HUES48 (cell line): Measurements from ENCODE around the gene CTNNB1.
"Not testable (repeated sequence)": the region's sequence is repeated elsewhere in the genome, so short reads cannot be mapped to it uniquely, and the experiment has no call there.

Experiments
- H3K27ac ChIP-seq: one replicate; pipeline ENCODE4 v1.7.0; 2013; ENCODE audit warnings: low read depth, low read length, inconsistent platforms
- H3K27me3 ChIP-seq: 2 replicates; pipeline ENCODE4 v1.6.1; 2013; ENCODE audit warnings: mild to moderate bottlenecking, low read length; ENCODE audit not compliant: control insufficient read depth, insufficient read depth
- H3K36me3 ChIP-seq: 2 replicates; pipeline ENCODE4 v1.6.1; 2013; ENCODE audit warnings: low read length; ENCODE audit not compliant: control insufficient read depth, insufficient read depth
- H3K4me1 ChIP-seq: 2 replicates; pipeline ENCODE4 v1.6.1; 2013; ENCODE audit warnings: mild to moderate bottlenecking, low read length; ENCODE audit not compliant: control insufficient read depth, insufficient read depth
- H3K4me3 ChIP-seq: 2 replicates; pipeline ENCODE4 v1.5.1; 2013; ENCODE audit warnings: mild to moderate bottlenecking, low read depth, low read length
- H3K9ac ChIP-seq: 2 replicates; pipeline ENCODE4 v1.6.1; 2013; ENCODE audit warnings: mild to moderate bottlenecking, low read depth, low read length, moderate library complexity
- H3K9me3 ChIP-seq: 2 replicates; pipeline ENCODE4 v1.6.1; 2013; ENCODE audit warnings: low read length; ENCODE audit not compliant: control insufficient read depth, insufficient read depth

Gene CTNNB1

DNA sequence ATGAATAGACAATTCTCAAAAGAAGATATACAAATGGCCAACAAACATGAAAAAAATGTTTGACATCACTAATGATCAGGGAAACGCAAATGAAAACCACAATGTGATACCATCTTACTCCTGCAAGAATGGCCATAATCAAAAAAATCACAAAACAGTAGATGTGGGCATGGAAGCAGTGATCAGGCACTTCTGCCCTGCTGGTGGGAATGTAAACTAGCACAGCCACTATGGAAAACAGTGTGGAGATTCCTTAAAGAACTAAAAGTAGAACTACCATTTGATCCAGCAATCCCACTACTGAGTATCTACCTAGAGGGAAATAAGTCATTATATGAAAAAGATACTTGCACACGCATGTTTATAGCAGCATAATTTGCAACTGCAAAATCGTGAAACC, 85.6 kb downstream of the CTNNB1 start:
- not testable (repeated sequence) for H3K4me1 ChIP-seq, H3K4me3 ChIP-seq, H3K36me3 ChIP-seq, H3K27me3 ChIP-seq, H3K27ac ChIP-seq, H3K9ac ChIP-seq, H3K9me3 ChIP-seq

DNA sequence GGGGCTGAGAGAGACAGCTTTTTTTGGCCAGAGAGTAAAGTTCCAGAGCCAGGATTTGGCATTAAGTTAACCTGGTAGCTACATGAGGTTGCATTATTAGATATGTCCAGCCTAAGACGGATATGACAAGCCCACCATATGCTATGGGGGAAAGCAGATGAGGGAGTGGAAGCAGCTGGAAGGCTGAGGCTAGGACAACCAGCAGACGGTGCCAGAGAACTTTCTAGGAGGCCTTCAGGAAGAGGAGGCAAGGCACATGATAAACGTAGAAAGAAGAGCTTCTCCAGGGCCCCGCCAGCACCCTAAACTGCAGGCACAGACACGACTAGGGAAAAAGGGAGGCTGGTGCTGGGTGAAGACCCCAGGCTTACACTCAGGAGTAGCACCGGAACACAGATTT, 87.0 kb downstream of the CTNNB1 start:
- Histone ChIP-seq H3K9me3 (no peaks in the 10 kb centered on the region), H3K36me3 (no peaks in the 10 kb centered on the region), H3K4me1 (peaks cover 5% of the 10 kb centered on the region; the same call in 1 of the 2 replicates), H3K4me3 (no peak overlapping the region), H3K27me3 (no peaks in the 10 kb centered on the region), H3K27ac (no peak overlapping the region), H3K9ac (no peak overlapping the region)

DNA sequence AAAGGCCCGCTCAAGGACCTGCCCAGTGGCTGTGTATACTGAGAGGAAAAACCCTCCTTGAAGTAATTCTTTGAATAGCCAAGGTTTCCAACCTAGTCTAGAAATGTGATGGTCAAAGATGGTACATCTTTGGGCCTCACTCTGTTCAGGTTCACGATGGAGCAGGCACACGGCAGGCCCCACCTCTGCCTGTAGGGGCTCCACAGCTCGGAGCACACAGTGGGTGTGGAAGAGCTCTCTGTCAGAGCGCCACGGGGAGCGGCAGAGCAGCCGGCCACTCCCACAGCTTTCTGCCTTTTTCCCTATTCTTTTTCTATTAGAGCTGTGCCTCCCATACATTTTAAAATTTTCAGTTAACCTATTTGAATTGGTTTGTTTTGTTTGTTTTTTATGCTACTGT, 89.5 kb downstream of the CTNNB1 start:
- Histone ChIP-seq H3K27me3 (no peaks in the 10 kb centered on the region), H3K9me3 (no peaks in the 10 kb centered on the region), H3K27ac (no peak overlapping the region), H3K4me3 (no peak overlapping the region), H3K36me3 (no peaks in the 10 kb centered on the region), H3K9ac (no peak overlapping the region), H3K4me1 (peaks cover 5% of the 10 kb centered on the region; the same call in 1 of the 2 replicates)
